ENCODE data around the gene SYCP3.

- TF ChIP-seq CTCF (IDR thresholded peaks at IDR 0.05) (no peak), POLR2A (IDR thresholded peaks at IDR 0.05) (no peak), EP300 (IDR thresholded peaks at IDR 0.05) (no peak), POLR2AphosphoS5 (IDR thresholded peaks at IDR 0.05) (no peak)
Measured at GRCh38 chr12:101727098-101727497, 12.2 kb downstream of the SYCP3 start.

Measured in stomach (tissue), 4 donors.